ENCODE measurements around the gene TSEN2.
"Not testable (repeated sequence)": the region's sequence is repeated elsewhere in the genome, so short reads cannot be mapped to it uniquely, and the experiment has no call there.

Gene TSEN2

DNA sequence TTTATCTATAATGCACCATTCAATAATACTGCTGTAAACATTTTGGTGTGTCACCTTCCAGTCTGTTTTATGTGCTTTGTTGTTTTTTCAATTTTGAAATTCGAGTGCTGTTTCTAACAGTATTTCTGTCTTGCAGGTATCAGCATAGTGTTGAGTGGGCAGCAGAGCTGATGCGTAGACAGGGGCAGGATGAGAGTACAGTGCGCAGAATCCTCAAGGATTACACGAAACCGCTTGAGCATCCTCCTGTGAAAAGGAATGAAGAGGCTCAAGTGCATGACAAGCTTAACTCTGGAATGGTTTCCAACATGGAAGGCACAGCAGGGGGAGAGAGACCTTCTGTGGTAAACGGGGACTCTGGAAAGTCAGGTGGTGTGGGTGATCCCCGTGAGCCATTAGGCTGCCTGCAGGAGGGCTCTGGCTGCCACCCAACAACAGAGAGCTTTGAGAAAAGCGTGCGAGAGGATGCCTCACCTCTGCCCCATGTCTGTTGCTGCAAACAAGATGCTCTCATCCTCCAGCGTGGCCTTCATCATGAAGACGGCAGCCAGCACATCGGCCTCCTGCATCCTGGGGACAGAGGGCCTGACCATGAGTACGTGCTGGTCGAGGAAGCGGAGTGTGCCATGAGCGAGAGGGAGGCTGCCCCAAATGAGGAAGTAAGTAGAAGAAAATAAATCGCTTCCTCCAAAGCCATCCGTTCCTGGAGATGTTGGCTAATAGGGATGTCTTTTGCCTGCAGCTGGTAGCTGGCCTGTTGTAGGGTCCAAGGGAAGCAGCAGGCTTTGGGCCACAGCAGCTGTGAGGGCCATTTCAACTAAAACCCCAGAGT is 19.1 kb downstream of the TSEN2 start:
- no peak for DNase-seq (ENCODE audit: low spot score)

- DNase-seq (ENCODE audit: low spot score), result no peak
Measured at GRCh38 chr3:12506201-12506709, 22.0 kb downstream of the TSEN2 start.

GRCh38 chr3:12507591-12508281 is 23.5 kb downstream of the TSEN2 start:
- no peak for DNase-seq (ENCODE audit: low spot score)

- no peak for DNase-seq (ENCODE audit: low spot score)
Measured at GRCh38 chr3:12508291-12508700, 24.0 kb downstream of the TSEN2 start.

DNA sequence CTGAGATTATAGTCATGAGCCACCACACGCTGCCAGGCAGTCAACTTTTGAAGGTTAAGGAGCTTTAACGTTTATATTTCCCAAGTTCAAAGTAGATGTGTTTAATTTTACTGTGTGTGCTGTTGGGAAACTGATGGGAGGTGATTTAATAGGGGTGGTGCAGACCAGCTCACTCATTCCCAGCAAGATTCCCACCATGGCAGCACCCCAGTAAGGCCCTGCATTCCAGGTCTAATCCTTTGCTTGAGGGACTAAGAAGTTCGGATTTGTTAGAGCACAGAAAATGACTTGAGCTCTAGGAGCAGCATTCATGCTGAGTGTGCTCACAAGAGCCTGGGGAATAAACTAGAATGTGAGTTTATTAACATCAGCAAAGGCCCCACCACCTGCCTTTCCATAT is 25.2 kb downstream of the TSEN2 start:
- DNase-seq (ENCODE audit: low spot score), result no peak

DNA sequence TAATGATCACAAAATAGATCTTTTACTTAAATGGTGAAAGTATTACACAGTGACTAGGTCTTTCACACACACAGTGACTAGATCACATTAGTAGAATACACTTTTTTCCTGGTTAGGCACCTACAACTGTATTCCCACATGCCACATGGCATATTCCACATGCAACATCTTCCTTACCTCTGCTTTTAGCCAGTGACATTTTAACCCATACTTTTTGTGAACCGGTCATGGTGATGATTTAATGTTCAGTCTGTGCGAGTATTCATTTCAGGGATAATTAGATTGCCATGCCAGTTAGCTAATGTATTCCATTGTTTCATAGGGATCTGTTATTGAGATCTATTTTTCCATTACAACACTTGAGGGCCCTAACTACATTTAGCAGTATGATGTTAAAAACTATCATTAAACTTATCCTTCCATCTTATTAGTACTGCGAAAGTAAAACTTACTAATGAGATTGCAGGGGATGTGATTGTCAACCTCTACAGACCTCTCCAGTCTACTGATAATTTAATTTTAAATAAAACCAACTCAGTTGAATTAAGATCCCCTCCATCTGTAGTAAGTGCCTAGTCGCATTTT is 28.3 kb downstream of the TSEN2 start:
- DNase-seq (ENCODE audit: low spot score), result no peak

- DNase-seq (ENCODE audit: low spot score), result no peak
Measured at GRCh38 chr3:12513694-12514446, 29.6 kb downstream of the TSEN2 start.

- DNase-seq (ENCODE audit: low spot score), result no peak
Measured at GRCh38 chr3:12515631-12516030, 31.4 kb downstream of the TSEN2 start.

GRCh38 chr3:12516873-12517272 is 32.6 kb downstream of the TSEN2 start:
- no peak for DNase-seq (ENCODE audit: low spot score)

DNA sequence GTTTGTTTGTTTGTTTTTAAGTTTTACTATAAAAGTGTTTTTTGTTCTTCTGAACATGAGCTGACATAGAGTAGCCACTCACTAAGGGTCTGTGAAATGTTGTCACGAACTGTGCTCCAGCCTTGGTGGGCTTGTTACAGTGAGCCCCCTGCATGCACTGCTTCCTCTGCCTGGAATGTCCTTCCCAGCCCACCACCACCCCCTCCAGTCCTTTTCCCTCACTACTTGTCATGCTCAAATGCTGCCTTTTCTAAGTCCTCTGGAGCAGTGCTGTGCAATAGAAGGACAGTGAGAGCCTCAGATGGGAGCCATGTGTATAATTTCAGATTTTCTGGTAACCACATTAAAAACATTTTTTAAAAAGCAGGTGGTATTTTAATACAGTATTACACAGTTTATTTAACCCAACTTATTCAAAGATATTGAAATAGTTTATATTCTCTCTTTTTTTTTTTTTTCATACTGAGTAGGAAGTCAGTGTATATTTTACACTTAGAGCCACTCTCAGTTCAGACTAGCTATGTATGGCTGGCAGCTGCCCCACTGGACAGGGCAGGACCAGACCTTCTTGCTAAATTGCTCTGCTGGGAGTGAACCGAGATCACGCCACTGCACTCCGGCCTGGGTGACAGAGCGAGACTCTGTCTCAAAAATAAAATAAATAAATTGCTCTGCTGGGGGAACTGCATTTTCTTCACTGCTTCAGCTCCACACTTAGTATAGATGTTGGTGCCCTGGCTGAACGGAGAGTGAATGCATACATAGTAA is 34.2 kb downstream of the TSEN2 start:
- DNase-seq (ENCODE audit: low spot score), result no peak

DNA sequence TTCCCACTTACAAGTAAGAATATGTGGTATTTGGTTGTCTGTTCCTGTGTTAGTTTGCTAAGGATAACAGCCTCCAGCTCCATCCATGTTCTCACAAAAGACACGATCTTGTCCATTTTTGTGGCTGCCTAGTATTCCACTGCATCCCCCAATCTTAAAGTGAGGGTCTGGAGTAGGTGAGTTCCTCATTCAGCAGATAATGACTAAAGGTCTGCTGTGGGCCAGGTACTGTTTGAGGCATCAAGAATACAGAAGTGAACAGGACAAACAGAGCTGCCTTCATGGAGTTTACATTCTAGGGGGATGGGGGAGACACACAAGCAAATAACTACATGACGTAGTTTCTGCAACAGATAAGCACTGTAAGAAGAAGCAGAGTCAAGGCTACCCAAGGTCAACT is 36.7 kb downstream of the TSEN2 start:
- DNase-seq (ENCODE audit: low spot score), result no peak

- DNase-seq (ENCODE audit: low spot score), result no peak
Measured at GRCh38 chr3:12522721-12523120, 38.4 kb downstream of the TSEN2 start.

- DNase-seq (ENCODE audit: low spot score), result no peak
Measured at GRCh38 chr3:12527757-12528143, 43.5 kb downstream of the TSEN2 start.

DNA sequence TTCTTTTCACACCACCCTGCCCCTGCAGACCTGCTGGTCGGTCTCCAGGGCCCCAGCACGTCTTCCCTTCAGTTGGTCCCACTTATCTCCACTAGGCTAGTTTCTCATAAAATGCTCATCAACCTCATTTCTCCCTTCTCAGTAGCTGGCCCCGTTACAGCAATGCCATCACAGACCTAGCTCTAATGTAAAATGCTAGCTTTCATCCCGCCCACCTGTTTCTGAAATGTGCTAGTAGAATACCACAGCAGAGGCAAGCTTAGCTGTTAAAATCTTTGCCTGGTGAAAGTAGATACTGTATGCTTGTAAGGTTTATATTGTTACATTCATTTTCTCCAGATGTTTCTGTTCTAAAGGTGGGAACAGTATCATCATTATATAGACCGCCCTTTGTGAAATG is 47.9 kb downstream of the TSEN2 start:
- no peak for DNase-seq (ENCODE audit: low spot score)

DNA sequence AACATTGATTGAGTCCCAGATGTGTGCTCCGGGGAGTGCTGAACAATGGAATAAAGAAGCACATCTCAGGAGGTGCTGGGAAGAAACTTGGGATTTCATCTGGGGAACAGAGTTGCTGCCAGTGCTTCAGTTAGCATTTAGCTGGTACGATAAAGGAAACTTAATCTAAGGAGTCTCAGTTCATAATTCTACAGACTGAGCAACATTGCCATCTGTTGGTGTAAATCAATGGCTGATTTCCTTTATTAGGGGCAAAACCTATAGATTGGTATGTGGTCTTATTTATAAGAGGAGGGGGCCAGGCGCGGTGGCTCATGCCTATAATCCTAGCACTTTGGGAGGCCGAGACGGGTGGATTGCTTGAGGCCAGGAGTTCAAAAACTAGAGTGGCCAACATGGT is 52.1 kb downstream of the TSEN2 start:
- DNase-seq (ENCODE audit: low spot score), result no peak

GRCh38 chr3:12541625-12542024 is 57.3 kb downstream of the TSEN2 start:
- DNase-seq (ENCODE audit: low spot score), result no peak

DNA sequence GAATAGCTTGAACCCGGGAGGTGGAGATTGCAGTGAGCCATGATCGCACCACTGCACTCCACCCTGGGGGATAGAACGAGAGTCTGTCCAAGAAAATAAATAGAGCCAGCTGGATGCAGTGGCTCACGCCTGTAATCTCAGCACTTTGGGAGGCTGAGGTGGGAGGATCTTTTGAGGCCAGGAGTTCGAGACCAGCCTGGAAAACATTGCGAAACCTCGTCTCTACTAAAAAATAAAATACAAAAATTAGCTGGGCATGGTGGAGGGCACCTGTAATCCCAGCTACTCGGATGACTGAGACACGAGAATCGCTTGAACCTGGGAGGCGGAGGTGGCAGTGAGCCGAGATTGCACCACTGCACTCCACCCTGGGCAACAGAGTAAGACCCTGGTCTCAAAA is 59.2 kb downstream of the TSEN2 start:
- not testable (repeated sequence) for DNase-seq (ENCODE audit: low spot score)

GRCh38 chr3:12544652-12545472 is 60.6 kb downstream of the TSEN2 start:
- DNase-seq (ENCODE audit: low spot score), result no peak

DNA sequence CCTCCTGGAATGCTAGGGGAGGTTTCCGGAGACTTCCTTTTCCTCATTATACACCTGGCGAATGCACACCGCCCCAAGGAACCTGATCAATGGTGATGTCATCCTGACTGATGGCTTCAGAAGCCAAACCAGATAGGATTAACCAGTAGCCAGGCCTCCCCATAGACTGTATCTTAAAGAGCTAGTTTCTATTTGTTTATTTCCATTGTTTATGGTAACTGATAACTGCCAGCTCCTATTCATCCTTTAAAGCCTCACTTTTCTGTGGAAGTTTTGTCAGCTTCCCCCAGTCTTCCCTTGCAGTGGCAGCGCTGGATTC is 61.2 kb downstream of the TSEN2 start, which contains the start of gene MKRN2OS:
MKRN2OS (minus strand) TSS at position 27 of the 319 bp plus-strand sequence. CDS start 35 bp downstream, outside the sequence.
- DNase-seq (ENCODE audit: low spot score), result no peak

GRCh38 chr3:12549971-12550760 is 65.9 kb downstream of the TSEN2 start:
- no peak for DNase-seq (ENCODE audit: low spot score)

Data from hematopoietic multipotent progenitor cell treated with erythropoietin and hydrocortisone succinate and interleukin-3 and kit ligand, for 17 days (in vitro differentiated cells).